Jurkat, Clone E6-1 (cell line): Measurements from ENCODE around the gene ASPSCR1.

Experiments
- DNase-seq: peaks from one replicate; pipeline ENCODE4 v3.0.0-alpha.2; 2011; ENCODE audit warnings: low read depth, low spot score
- H3K4me3 ChIP-seq: 2 replicates; pipeline ENCODE4 v1.5.1; 2011; ENCODE audit warnings: mild to moderate bottlenecking, low read length, control low read depth, moderate library complexity

Gene ASPSCR1

DNA sequence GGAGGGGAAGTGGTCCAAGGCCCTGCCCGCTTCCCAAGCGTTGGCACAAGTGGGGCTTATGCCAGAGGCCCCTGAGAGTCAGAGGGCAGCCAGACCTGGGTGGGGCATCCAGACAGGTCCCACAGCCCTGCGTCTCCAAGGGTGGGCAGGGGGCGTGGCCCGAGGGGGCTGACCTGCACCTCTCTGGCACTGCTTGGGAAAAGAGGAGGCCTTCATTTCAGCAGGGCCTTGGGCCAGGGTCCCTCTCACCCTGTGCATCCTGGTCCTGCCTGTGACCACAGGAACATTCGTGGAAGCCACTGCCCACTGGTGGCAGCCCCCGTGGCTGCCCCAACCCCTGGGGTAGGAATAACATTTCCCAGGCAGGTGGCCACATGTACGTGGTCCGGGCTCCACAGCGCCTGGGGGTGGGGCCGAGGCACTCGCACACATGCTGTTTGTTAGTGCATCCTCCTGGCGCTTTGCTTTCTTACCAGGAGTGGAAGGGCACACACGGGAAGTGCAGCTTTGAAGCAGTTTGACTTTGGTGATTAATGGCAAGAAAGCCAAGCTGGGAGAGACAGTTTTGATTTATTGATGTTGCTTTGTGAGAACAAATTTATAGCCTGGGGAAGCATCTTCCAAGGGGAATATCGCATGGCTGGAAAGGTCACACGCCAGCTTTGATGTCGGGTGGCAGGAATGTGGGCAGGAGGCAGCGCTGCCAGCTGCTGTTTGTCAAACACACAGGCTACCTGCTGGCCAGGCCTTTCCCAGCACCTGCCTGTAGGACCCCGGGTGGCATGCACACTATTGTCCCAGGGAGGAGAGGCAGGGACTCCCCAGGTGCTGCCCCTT lies 40.9 kb downstream of the ASPSCR1 start:
- no peak for DNase-seq
- no peak overlapping the region for H3K4me3 ChIP-seq

DNA sequence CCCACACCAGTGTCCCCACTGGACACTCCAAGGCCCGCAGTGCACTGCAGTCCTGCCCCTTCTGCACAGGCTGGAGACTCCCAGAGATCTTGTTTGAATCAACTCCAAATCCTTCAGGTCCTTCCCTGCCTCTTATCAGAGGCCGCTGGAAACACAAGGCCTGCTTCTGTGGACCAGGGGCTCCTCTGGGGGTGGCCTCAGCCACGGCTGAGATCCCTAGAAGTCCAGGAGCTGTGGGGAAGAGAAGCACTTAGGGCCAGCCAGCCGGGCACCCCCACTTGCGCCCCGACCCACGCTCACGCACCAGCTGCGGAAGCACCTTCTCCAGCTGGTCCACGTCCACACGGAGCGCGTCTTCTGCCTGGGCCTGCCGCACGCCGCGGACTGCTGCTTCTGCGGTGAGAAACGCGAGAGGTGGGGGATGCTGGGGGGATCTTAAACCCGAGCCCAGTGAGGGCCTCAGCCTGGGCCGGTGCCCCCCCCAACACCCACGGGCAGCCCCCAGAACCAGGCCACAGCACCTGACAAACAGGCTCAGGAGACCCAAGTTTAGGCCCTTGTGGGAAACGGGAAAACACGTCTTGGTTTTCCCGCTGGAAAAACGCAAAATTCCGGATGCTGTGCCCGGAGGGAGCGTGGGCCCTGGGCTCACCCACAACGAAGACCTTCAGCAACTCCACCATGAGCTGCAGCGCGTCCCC lies 41.7 kb downstream of the ASPSCR1 start:
- H3K4me3 ChIP-seq = no peak overlapping the region
- no peak for DNase-seq

DNA sequence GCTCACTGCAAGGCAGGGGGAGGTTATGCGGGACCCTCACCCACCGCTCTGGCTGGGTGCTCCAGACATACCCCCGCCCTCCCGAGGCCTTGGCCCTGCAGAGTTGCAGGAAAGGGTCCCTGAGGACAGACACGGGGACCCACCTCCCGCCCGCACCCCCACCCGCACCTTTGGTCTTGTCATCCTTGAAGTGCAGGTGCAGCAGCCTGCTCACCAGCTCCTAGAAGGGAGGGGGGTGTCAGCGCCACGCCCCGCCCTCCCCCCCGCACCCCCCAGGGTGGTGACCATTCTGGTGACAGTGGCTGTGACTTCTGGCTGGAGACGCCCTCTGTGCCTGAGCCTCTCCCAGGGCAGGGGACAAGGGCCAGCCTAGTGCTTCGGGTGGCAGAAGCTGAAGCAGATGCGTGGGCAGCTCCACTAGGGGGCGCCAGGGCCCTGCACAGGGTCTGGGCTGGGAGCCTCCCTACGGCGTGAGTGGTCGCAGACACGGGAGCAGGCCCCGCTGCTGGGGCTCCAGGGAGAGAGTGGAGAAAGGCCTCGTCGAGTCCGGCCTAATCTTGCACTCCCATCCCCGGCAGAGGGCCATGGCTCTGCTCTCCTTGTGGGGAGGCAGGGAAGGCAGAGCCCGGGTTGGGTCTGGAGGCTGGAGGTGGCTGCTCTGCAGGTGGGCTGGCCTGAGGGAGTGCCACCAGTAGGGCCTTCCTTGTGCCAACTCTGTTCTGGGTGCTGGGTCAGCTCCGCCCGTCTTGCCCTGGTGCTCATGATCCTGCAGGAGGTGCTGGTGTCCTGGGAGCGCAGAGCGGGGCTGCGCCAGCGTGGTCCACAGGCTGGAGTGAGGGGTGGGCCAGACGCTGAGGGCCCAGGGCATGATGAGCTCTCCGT lies 42.5 kb downstream of the ASPSCR1 start:
- no peak overlapping the region for H3K4me3 ChIP-seq
- DNase-seq = no peak

DNA sequence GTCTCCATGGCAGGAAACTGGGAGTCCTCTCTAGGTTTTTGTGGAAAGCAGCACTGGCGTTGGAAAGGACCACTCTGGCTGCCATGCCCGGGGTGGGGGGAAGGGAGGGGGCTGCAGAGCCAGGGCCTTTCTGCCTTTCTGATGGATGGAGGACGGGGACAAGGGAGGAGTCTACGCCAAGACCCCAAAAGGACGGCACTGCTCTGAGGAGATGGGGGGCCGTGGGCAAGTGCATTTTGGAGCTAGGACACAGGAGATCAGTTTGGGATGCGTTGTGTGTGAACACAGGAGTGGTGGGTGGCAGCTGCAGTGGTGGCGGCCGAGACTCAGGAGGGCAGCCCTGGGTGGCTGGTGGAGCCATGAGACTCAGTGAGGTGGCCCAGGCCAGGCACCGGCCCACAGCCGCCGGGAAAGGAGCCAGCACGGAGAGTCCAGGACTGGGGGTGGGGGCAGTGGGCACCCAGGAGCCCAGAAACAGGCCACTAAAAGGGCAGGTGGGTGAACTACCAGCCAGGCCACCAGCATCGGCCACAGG lies 43.2 kb downstream of the ASPSCR1 start:
- H3K4me3 ChIP-seq = no peak overlapping the region
- DNase-seq = no peak

DNA sequence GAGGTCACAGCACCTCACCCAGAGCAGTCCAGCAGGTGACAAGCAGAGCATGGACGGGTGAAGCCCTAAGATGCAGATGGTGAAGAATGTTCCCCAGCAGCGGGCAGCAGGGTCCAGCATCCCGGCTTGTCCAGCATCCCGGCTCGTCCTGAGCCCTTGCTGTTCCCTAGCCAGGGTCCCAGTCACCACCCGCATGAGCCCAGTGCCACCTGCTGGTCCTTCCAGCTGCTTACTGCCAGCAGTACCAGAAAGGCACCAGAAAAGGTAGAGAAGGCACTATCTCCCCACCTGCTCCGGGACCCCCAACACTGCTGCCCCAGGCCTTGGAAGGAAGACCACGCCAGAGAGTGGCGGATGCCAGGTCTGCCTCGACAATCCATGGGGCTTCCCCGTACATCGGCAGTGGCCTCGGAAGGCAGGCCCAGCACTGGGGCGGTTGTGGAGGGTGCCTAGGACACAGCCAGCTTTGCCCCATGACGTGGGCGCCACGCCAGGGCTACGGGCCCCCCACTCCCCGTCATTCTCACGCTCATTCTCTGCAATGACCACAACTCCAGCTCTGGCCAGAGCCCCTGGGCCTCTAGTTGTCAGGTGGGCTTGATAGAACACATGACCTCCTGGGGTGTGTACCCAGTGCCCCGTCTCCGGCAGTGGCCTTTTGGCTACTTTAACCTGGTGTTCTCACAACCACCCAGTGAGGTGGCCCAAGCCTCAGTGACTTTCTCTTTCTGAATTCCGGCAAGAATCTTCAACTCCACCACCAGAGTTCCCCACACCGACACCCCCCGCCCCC lies 43.9 kb downstream of the ASPSCR1 start:
- peak overlapping the region; percentile 84 for H3K4me3 ChIP-seq
- DNase-seq = peak; percentile 47

DNA sequence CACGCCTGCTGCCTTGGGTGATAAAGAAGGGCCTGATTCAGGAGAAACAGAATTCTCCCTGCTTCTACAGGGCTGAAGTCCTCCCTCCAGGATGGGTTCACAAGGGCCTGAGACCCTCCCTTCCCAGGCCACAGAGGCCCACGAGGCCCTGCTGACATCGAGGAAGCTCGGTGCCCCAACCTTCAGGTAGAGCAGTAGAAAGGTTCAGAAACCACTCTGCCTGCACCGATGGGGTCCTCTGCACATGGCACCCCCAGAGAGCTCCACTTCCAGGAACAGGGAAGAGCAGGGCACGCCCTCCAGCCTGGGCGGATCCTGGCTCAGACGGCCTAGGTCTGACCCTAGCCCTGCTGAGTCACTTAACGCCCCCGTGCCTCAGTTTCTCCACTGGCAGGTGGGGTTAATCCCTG lies 44.5 kb downstream of the ASPSCR1 start:
- DNase-seq = no peak
- peak overlapping the region; percentile 84 for H3K4me3 ChIP-seq

DNA sequence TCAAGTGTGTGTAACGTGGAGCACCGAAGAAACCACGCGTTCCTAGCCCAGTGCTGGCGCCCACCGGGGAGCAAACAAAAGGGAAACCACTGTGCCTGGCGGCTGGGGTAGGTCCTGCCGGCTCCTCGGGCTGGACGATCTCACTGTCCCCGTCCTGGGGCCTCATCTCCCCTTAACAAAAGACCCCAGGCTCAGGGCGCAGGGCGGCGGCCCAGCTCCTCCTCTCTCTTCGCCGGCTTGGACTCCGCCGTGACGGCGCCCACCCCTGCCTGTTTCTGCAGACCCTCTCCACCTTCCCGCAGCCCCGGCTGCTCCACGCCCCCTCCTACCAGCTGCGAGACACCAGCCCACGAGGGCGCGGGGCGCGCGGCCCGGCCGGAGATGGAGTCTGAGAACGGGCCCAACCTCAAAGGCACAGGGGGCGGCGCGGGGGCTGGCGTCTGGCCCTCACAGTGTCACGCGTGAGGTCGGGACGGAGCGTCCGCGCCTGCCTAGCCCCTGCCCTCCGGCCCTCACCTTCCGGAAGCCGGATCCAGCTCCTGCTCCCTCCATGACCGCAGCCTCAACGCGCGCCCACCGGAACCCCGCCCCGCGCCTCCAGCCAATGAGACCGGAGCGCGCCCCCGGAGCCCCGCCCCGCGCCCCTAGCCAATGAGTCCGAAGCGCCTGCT lies 45.0 kb downstream of the ASPSCR1 start, which contains the start of gene CENPX:
Gene CENPX, minus strand, starts transcription at position 569 of the 671 bp plus-strand sequence. Its CDS starts 17 bp downstream, at position 552.
- H3K4me3 ChIP-seq = peak within 1 kb of the TSS; percentile 84
- no peak for DNase-seq

DNA sequence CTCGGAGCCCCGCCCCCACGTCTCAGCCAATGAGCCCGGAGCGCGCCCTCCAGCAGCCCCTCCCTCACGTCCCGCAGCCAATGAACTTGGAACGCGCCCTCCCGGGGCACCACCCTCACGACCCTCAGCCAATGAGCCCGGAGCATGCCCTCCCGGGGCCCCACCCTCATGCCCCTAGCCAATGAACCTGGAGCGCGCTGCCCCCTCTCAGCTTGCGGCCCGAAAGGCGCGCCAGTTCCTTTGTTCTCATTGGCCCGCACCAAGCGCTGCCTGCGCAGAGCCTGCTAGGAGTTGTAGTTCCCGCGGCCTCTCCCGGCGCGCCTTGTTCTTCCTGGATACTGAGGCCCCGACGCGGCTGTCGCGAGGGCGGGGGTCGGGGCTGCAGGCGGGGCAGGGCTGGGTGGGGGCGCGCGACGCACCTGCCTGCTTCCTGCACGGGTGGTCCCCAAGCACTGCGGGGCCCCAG lies 45.6 kb downstream of the ASPSCR1 start, which contains the start of gene LRRC45:
Gene LRRC45, plus strand, starts transcription at position 325 of the 466 bp plus-strand sequence. CDS start 339 bp downstream, outside the sequence.
- peak within 1 kb of the TSS; percentile 84 for H3K4me3 ChIP-seq
- peak; percentile 99 for DNase-seq

DNA sequence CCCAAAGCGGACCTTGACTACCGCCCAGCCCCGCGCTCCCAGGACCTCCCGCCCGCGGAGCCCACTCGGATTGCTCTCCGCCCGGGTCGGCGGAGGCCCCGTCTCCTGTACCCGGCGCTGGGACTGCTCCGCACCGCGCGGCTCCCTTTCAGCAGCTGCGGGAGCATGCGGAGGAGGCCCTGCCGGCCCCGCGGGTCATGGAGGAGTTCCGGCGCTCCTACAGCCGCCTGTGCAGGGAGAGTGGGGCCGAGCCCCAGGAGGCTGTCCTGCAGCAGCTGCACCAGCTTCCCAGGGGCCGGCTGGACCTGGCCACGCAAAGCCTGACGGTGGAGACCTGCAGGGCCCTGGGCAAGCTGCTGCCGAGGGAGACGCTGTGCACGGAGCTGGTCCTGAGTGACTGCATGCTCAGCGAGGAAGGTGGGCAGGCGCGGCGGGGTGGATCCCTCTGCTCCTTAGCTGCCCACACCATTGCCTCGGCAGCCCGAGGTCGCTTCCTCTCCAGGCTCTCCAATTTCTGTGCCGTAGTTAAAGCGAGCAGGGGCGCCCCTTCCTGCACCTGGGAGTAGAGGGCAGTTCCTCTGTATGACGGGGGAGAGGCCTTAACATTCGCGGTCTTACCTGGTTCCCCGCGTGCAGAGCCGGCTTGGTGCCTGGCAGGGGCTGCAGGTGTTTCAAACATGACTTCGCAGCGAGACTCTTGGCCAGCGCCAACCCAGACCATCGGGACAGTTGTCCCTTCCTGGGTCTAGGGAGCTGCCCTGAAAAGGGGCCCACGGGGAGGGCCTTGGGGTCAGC lies 46.2 kb downstream of the ASPSCR1 start:
- no peak for DNase-seq
- H3K4me3 ChIP-seq = peak overlapping the region; percentile 78

DNA sequence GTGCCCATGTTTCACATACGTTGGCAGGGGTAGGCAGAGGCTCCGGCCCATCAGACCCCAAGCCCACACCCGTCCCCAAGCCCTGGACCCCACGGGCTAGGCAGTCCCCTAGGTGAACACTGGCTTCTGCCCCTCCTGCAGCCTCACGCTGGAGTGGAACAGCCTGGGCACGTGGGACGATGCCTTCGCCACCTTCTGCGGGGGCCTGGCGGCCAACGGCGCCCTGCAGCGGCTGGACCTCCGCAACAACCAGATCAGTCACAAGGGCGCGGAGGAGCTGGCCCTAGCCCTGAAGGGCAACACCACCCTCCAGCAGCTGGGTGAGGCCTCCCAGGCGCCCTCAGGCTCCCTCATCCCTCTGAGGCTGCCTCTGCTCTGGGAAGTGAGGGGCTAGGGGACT lies 47.4 kb downstream of the ASPSCR1 start:
- no peak overlapping the region for H3K4me3 ChIP-seq
- no peak for DNase-seq

DNA sequence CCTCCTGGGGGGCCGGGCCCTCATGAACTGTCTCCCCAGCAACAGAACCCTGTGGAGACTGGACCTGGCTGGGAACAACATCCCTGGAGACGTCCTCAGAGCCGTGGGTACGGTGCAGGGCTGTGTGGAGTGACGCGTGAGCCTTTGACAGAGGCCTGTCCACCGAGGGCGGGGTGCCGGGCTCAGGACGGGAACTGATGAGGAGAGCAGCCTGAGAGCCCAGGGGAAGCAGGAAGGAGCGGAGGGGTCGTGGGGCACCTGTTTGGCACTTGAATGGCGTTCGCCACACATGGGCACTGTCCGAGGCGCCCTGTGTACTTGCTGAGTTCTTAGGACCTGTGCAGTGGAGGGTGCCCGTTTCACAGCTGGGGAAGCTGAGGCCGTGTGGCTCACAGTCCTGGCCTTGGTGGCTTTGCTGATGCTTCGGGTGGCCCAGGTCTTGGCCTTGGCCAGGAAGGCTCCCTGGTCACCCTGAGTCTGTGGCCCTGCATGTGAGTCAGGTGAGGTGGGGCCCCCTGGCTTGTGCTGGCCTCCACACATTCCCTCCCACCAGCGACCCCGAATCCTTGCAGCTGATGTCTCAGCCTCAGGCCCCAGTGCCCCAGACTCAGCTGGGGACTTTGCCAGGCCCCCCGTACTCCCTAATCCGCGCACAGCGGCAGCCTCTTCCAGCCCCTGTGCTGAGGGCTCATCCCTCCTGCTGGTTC lies 48.1 kb downstream of the ASPSCR1 start:
- no peak for DNase-seq
- no peak overlapping the region for H3K4me3 ChIP-seq

DNA sequence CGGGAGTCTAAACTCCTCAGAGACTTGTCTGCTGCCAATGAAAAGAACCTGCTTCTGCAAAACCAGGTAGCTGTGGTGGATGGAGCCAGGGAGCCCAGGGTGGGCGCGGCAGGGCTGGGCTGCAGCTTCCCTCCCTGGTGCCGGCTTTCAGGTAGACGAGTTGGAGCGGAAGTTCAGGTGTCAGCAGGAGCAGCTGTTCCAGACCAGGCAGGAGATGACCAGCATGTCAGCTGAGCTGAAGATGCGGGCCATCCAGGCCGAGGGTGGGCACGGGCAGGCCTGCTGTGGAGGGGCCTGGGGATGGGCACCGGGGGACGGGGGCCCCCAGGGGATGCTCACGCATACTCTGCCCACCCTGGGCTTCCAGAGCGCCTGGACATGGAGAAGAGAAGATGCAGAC lies 50.8 kb downstream of the ASPSCR1 start:
- DNase-seq = no peak
- H3K4me3 ChIP-seq = no peak overlapping the region

DNA sequence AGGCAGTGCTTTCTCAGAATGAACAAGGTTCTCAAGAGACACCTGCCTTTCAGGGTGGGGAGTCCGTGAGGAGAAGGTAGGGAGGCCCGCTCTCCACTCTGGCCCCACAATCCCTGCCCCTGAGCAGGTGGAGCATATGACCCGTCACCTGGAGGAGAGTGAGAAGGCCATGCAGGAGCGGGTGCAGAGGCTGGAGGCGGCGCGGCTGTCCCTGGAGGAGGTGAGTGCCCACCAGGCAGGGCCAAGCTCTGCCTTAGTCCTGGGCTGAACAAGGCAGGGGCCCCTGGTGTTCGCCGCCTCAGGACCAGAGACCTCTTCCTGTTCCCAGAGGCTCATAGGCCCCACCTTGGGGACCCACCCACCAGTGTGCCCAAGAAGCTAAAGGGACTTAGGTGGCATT lies 51.5 kb downstream of the ASPSCR1 start:
- DNase-seq = no peak
- no peak overlapping the region for H3K4me3 ChIP-seq

DNA sequence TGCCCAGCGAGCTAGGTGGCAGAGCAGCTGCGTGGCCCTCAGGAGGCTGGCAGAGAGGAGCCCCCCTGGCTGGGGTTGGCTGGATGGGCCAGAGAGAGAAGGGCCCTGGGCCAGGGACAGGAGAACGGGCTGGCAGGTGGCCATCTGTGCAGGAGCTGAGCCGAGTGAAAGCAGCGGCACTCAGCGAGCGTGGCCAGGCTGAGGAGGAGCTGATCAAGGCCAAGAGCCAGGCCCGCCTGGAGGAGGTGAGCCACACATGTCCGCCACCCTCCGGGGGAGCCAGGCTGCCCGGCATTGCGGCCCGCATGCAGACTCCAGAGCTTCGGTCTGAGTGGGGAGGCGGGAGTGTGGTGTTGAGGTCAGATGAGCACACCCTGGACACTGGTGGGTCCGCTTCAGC lies 52.0 kb downstream of the ASPSCR1 start:
- DNase-seq = no peak
- H3K4me3 ChIP-seq = no peak overlapping the region

DNA sequence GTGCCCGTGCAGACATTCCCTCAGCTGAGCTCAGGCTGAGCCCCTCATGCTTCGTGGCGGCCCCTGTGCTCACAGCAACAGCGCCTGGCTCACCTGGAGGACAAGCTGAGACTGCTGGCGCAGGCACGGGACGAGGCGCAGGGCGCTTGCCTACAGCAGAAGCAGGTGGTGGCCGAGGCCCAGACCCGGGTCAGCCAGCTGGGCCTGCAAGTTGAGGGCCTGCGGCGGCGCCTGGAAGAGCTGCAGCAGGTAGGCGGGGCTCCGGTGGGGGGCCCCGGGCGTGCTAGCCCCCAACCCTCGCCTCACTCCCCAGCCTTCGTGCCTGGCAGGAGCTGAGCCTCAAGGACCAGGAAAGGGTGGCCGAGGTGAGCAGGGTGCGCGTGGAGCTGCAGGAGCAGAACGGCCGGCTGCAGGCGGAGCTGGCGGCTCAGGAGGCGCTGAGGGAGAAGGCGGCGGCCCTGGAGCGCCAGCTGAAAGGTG lies 52.6 kb downstream of the ASPSCR1 start:
- no peak for DNase-seq
- H3K4me3 ChIP-seq = peak overlapping the region; percentile 57
